GM21786 (cell line): ENCODE data around the gene RADIL.

Experiments used
- ATAC-seq: cut with Tn5 transposase; IDR thresholded peaks from one replicate; pipeline ENCODE4 v1.9.1; 2021; ENCODE audit not compliant: unreplicated experiment

Gene RADIL

GRCh38 chr7:4783292-4783652 is 100.2 kb downstream of the RADIL start:
- ATAC-seq: no peak

- no peak for ATAC-seq
Observed at GRCh38 chr7:4782333-4783291, 100.9 kb downstream of the RADIL start.

GRCh38 chr7:4781366-4782069 is 102.0 kb downstream of the RADIL start:
- no peak for ATAC-seq

GRCh38 chr7:4779118-4779517 is 104.4 kb downstream of the RADIL start:
- ATAC-seq: no peak

GRCh38 chr7:4775848-4776623 is 107.5 kb downstream of the RADIL start:
- peak; percentile 25 for ATAC-seq

- ATAC-seq: peak; percentile 90
Observed at GRCh38 chr7:4775250-4775847, 108.2 kb downstream of the RADIL start, which contains the start of gene AP5Z1. Gene AP5Z1, plus strand, starts transcription at chr7:4775623. Its CDS starts 93 bp downstream, at chr7:4775716.

- peak; percentile 26 for ATAC-seq
Observed at GRCh38 chr7:4774658-4775249, 108.8 kb downstream of the RADIL start.

GRCh38 chr7:4774007-4774406 is 109.5 kb downstream of the RADIL start:
- ATAC-seq: no peak

- ATAC-seq: no peak
Observed at GRCh38 chr7:4772306-4772705, 111.2 kb downstream of the RADIL start.

GRCh38 chr7:4771737-4772136 is 111.8 kb downstream of the RADIL start:
- ATAC-seq: no peak

GRCh38 chr7:4770886-4771285 is 112.6 kb downstream of the RADIL start:
- no peak for ATAC-seq

- ATAC-seq: no peak
Observed at GRCh38 chr7:4769761-4770160, 113.8 kb downstream of the RADIL start.

GRCh38 chr7:4768597-4769569 is 114.6 kb downstream of the RADIL start:
- ATAC-seq: no peak

- ATAC-seq: no peak
Observed at GRCh38 chr7:4766666-4767519, 116.6 kb downstream of the RADIL start.

- ATAC-seq: no peak
Observed at GRCh38 chr7:4765776-4766490, 117.6 kb downstream of the RADIL start.

- no peak for ATAC-seq
Observed at GRCh38 chr7:4764402-4765007, 119.0 kb downstream of the RADIL start.

GRCh38 chr7:4763794-4764185 is 119.7 kb downstream of the RADIL start:
- no peak for ATAC-seq
